ENCODE results near the gene LPP.

DNA sequence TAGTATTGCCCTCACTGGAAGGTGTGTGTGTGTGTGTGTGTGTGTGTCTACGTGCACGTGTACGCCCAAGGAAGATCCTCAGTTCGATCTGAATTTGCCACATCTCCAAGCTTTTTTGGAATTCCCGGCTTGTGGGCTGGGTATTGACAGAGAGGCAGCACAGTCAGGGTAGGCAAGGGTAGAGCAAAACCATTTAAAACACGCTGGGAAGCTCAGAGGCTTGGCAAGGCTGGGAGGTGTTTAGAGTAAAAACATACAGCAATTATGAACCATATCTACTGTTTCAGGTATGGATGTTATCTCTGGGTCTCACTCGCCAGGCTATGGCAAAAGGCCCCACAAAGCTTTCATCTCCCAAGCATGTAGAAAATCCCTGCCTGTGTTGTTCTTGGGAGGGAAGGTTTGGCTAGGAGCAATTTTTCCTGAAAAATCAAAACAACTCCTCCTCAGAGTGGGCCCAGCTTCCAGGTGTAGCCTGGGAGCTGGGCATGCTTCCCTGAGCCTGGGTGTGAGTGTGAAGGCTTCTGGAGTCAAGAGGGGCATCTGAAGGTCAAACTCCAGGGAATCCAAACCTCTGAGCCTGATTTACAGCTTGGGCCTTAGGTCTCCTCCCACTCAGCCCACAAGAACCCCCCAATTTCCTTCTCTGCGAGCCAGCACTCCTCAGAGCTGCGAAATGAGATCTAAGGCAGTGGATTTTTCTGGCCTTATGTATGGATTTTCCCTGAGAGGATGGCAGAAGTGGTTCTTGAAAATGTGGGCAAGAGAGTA is 773.0 kb downstream of the LPP start:
- TF ChIP-seq POLR2A (IDR thresholded peaks at IDR 0.05; ENCODE audit: low read length) (no peak), GATA1 (IDR thresholded peaks at IDR 0.05; ENCODE audit: low read depth, low read length) (no peak)
